Neuronal stem cell (in vitro differentiated cells): Measurements from ENCODE around the gene CNTN5.

Source experiments
- DNase-seq: peaks from one replicate; pipeline ENCODE4 v3.0.0-alpha.2; 2013; ENCODE audit warnings: low spot score
- H2AFZ ChIP-seq: one replicate; pipeline ENCODE4 v1.6.1; 2013; ENCODE audit warnings: mild to moderate bottlenecking, low read length, inconsistent platforms
- H2AK5ac ChIP-seq: 2 replicates; pipeline ENCODE4 v1.6.1; 2013; ENCODE audit warnings: low read depth, mild to moderate bottlenecking, inconsistent platforms, low read length, moderate library complexity, mixed read lengths
- H2BK120ac ChIP-seq: 2 replicates; pipeline ENCODE4 v1.6.1; 2013; ENCODE audit warnings: low read depth, mild to moderate bottlenecking, inconsistent platforms, low read length, moderate library complexity, mixed read lengths
- H2BK12ac ChIP-seq: one replicate; pipeline ENCODE4 v1.6.1; 2013; ENCODE audit warnings: low read length, inconsistent platforms
- H2BK15ac ChIP-seq: 2 replicates; pipeline ENCODE4 v1.6.1; 2013; ENCODE audit warnings: mild to moderate bottlenecking, low read length, inconsistent platforms, mixed read lengths
- H2BK5ac ChIP-seq: one replicate; pipeline ENCODE4 v1.6.1; 2013; ENCODE audit warnings: inconsistent platforms, mild to moderate bottlenecking, low read length, moderate library complexity
- H3K14ac ChIP-seq: one replicate; pipeline ENCODE4 v1.6.1; 2013; ENCODE audit warnings: low read length, inconsistent platforms
- H3K18ac ChIP-seq: 2 replicates; pipeline ENCODE4 v1.6.1; 2013; ENCODE audit warnings: low read length, inconsistent platforms
- H3K23ac ChIP-seq: 2 replicates; pipeline ENCODE4 v1.6.1; 2013; ENCODE audit warnings: low read depth, mild to moderate bottlenecking, mixed read lengths, low read length, inconsistent platforms; ENCODE audit not compliant: poor library complexity
- H3K27ac ChIP-seq: replicated peaks from 3 replicates; pipeline ENCODE4 v1.5.1; 2013; ENCODE audit warnings: low read length, inconsistent platforms
- H3K27me3 ChIP-seq, 3 experiments: 2 replicates each; pipeline ENCODE4 v1.6.1; 2013; ENCODE audit warnings: low read length in 3 of 3, mild to moderate bottlenecking in 2 of 3, inconsistent platforms in 1 of 3, low read depth in 1 of 3, mixed read lengths in 1 of 3, moderate library complexity in 1 of 3; ENCODE audit not compliant: control insufficient read depth in 3 of 3, insufficient read depth in 3 of 3
- H3K36me3 ChIP-seq, 2 donors: replicated peaks in 1 of 2; 2 replicates each; pipeline ENCODE4 v1.6.1; 2013; ENCODE audit warnings: low read length in 2 of 2; ENCODE audit not compliant: control insufficient read depth in 2 of 2, insufficient read depth in 2 of 2
- H3K4ac ChIP-seq: 2 replicates; pipeline ENCODE4 v1.6.1; 2013; ENCODE audit warnings: inconsistent platforms, mild to moderate bottlenecking, low read length, moderate library complexity
- H3K4me1 ChIP-seq, 2 donors: 1 replicate in 1 of 2; 2 replicates in 1 of 2; pipeline ENCODE4 v1.6.1; 2013; ENCODE audit warnings: low read length in 2 of 2, low read depth in 1 of 2; ENCODE audit not compliant: control insufficient read depth in 2 of 2, insufficient read depth in 1 of 2
- H3K4me2 ChIP-seq: one replicate; pipeline ENCODE4 v1.6.1; 2013; ENCODE audit warnings: mild to moderate bottlenecking, low read length, inconsistent platforms; ENCODE audit not compliant: insufficient read depth, poor library complexity, severe bottlenecking
- H3K4me3 ChIP-seq, 2 donors: 2 replicates each; pipeline ENCODE4 v1.5.1; 2013; ENCODE audit warnings: low read length in 2 of 2, mild to moderate bottlenecking in 2 of 2, inconsistent platforms in 1 of 2, moderate library complexity in 1 of 2
- H3K79me1 ChIP-seq: one replicate; pipeline ENCODE4 v1.6.1; 2013; ENCODE audit warnings: low read depth, mild to moderate bottlenecking, inconsistent platforms, low read length, moderate library complexity
- H3K9ac ChIP-seq: one replicate; pipeline ENCODE4 v1.6.1; 2013; ENCODE audit warnings: mild to moderate bottlenecking, low read depth, low read length, inconsistent platforms; ENCODE audit not compliant: poor library complexity
- H3K9me3 ChIP-seq, 2 donors: replicated peaks in 1 of 2; 2 replicates each; pipeline versions ENCODE3 to v1.6.1; 2013; ENCODE audit warnings: low read length in 2 of 2, mild to moderate bottlenecking in 2 of 2, inconsistent platforms in 1 of 2, low read depth in 1 of 2, mixed read lengths in 1 of 2, moderate library complexity in 1 of 2; ENCODE audit not compliant: control insufficient read depth in 2 of 2, insufficient read depth in 1 of 2
- H4K8ac ChIP-seq: one replicate; pipeline ENCODE4 v1.6.1; 2013; ENCODE audit warnings: low read depth, mild to moderate bottlenecking, inconsistent platforms, low read length, moderate library complexity
- H4K91ac ChIP-seq: one replicate; pipeline ENCODE4 v1.6.1; 2013; ENCODE audit warnings: low read length, low read depth, mild to moderate bottlenecking, inconsistent platforms; ENCODE audit not compliant: poor library complexity
- WGBS, 2 donors: extraction: QIAGEN DNeasy Blood & Tissue Kit; methylation state at CpG; one replicate each; pipeline ENCODE4 v1.1.7; 2013; ENCODE audit warnings: missing lambda C conversion rate in 2 of 2, mixed read lengths in 1 of 2; ENCODE audit not compliant: insufficient read length in 2 of 2, insufficient replicate concordance in 1 of 2; ENCODE audit errors: extremely low coverage in 2 of 2; 5-methylcytosine and 5-hydroxymethylcytosine counted together

Gene CNTN5

DNA sequence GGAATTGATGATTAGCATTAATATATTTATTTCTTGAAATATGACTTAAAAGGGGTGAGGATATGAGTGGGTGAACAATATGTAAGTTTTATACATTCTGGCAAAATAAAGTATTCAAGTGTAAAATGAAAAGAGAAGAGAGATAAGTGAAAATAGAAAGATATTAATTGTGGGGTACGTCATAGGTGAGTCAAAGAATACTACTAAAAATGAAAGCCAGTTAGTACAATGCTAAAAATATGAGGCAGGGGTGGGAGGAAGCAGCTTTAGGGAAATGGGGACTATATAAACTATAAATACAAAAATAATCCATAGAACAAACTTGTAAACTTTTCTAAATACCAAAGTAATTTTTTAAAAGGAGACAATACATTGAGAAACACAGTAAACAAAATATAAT, 661.4 kb downstream of the CNTN5 start:
- no peak overlapping the region for H3K27ac ChIP-seq
- no peak overlapping the region for H4K91ac ChIP-seq
- H3K14ac ChIP-seq, result no peak overlapping the region
- no peaks in the 10 kb centered on the region for H3K36me3 ChIP-seq
- H3K27me3 ChIP-seq, result no peaks in the 10 kb centered on the region
- H3K4me3 ChIP-seq, result no peak overlapping the region
- no peak overlapping the region for H3K18ac ChIP-seq
- H3K4me2 ChIP-seq, result no peak overlapping the region
- no peak overlapping the region for H3K23ac ChIP-seq
- H2BK120ac ChIP-seq, result no peak overlapping the region
- H3K9me3 ChIP-seq, result no peaks in the 10 kb centered on the region
- H3K4ac ChIP-seq, result no peak overlapping the region
- 100% methylated on average over 1 of the region's 1 CpG; no CpG with 5 or more reads in 1 of the 2 donors for WGBS, 2 donors
- H3K9ac ChIP-seq, result no peak overlapping the region
- H2AFZ ChIP-seq, result no peak overlapping the region
- no peak overlapping the region for H4K8ac ChIP-seq
- no peak overlapping the region for H2BK15ac ChIP-seq
- no peaks in the 10 kb centered on the region for H3K4me1 ChIP-seq
- no peak overlapping the region for H2BK5ac ChIP-seq
- DNase-seq, result no peak
- H2BK12ac ChIP-seq, result no peak overlapping the region
- H3K79me1 ChIP-seq, result no peaks in the 10 kb centered on the region
- H2AK5ac ChIP-seq, result no peak overlapping the region

GRCh38 chr11:99682646-99683045, 661.9 kb downstream of the CNTN5 start:
- H3K79me1 ChIP-seq, result no peaks in the 10 kb centered on the region
- H3K18ac ChIP-seq, result no peak overlapping the region
- H3K27ac ChIP-seq, result no peak overlapping the region
- no peak for DNase-seq
- H3K27me3 ChIP-seq, result no peaks in the 10 kb centered on the region
- no peak overlapping the region for H2AFZ ChIP-seq
- no peak overlapping the region for H3K14ac ChIP-seq
- no peaks in the 10 kb centered on the region for H3K9me3 ChIP-seq
- H3K36me3 ChIP-seq, result no peaks in the 10 kb centered on the region
- no peak overlapping the region for H2BK15ac ChIP-seq
- no peaks in the 10 kb centered on the region for H3K4me1 ChIP-seq
- H3K23ac ChIP-seq, result no peak overlapping the region
- no peak overlapping the region for H3K4ac ChIP-seq
- no CpG with 5 or more reads among the region's 1 CpG for WGBS, 2 donors
- no peak overlapping the region for H2AK5ac ChIP-seq
- no peak overlapping the region for H4K91ac ChIP-seq
- no peak overlapping the region for H2BK5ac ChIP-seq
- H4K8ac ChIP-seq, result no peak overlapping the region
- H2BK12ac ChIP-seq, result no peak overlapping the region
- H3K4me3 ChIP-seq, result no peak overlapping the region
- H3K4me2 ChIP-seq, result no peak overlapping the region
- H2BK120ac ChIP-seq, result no peak overlapping the region
- no peak overlapping the region for H3K9ac ChIP-seq

DNA sequence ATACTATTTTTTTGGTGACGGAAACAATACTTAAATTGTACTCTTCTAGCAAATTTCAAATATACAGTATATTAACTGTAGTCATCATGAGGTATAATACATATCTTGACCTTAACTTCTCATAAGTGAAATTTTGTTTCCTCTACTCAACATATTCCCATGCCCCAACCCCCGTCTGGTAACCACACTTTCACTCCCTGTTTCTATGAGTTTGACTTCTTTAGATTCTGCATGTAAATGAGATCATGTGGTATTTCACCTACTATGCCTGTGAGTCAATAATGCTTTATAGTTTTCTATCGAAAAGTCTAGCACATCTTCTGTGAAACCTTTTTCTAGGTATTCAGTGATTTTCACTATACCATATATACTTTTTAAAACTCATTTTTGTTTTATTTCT, 663.2 kb downstream of the CNTN5 start:
- Histone ChIP-seq H2BK120ac (no peak overlapping the region), H3K27ac (no peak overlapping the region), H3K4ac (no peak overlapping the region), H3K36me3 (no peaks in the 10 kb centered on the region), H2BK12ac (no peak overlapping the region), H4K91ac (no peak overlapping the region), H3K9ac (no peak overlapping the region), H3K27me3 (no peaks in the 10 kb centered on the region), H2BK15ac (no peak overlapping the region), H3K4me3 (no peak overlapping the region), H4K8ac (no peak overlapping the region), H3K23ac (no peak overlapping the region), H2AFZ (no peak overlapping the region), H3K4me2 (no peak overlapping the region), H3K79me1 (no peaks in the 10 kb centered on the region), H3K18ac (no peak overlapping the region), H2BK5ac (no peak overlapping the region), H3K9me3 (no peaks in the 10 kb centered on the region), H3K14ac (no peak overlapping the region), H2AK5ac (no peak overlapping the region), H3K4me1 (no peaks in the 10 kb centered on the region)
- no peak for DNase-seq
- no CpG with 5 or more reads among the region's 3 CpGs for WGBS, 2 donors

DNA sequence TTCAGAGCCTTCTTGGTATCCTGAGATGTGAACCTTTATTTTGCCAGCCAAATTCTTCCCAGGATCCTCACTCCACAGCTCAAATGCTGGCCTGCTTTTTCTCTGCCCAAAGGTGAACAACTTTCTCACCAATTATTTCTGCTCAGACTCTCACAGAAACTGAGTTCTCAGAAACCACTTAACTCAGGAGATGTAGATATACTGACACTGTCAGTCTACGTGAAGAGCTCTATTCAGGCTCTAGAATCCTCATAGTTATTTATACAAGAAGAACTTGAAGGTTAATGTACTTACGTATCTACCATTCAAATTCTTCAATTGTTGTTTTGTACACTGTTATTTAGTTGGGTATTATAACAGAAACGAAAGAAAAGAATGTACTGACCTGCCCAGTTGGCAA, 666.1 kb downstream of the CNTN5 start:
- H3K27ac ChIP-seq, result no peak overlapping the region
- no peak for DNase-seq
- no peaks in the 10 kb centered on the region for H3K27me3 ChIP-seq
- H3K4me3 ChIP-seq, result no peak overlapping the region
- no peak overlapping the region for H3K4me2 ChIP-seq
- H3K79me1 ChIP-seq, result no peaks in the 10 kb centered on the region
- no peak overlapping the region for H2BK5ac ChIP-seq
- H4K8ac ChIP-seq, result no peak overlapping the region
- WGBS, 2 donors, result no CpG with 5 or more reads among the region's 3 CpGs
- no peak overlapping the region for H3K4ac ChIP-seq
- no peaks in the 10 kb centered on the region for H3K9me3 ChIP-seq
- H3K18ac ChIP-seq, result no peak overlapping the region
- H4K91ac ChIP-seq, result no peak overlapping the region
- no peak overlapping the region for H2AFZ ChIP-seq
- H3K4me1 ChIP-seq, result no peaks in the 10 kb centered on the region
- no peak overlapping the region for H2BK120ac ChIP-seq
- H2BK12ac ChIP-seq, result no peak overlapping the region
- no peak overlapping the region for H2AK5ac ChIP-seq
- no peak overlapping the region for H2BK15ac ChIP-seq
- H3K9ac ChIP-seq, result no peak overlapping the region
- H3K23ac ChIP-seq, result no peak overlapping the region
- no peak overlapping the region for H3K14ac ChIP-seq
- H3K36me3 ChIP-seq, result no peaks in the 10 kb centered on the region
